HG03135 (cell line): ENCODE results near the gene KCNIP1.

ENCODE experiments used
- ATAC-seq: cut with Tn5 transposase; IDR thresholded peaks from one replicate; pipeline ENCODE4 v1.9.1; 2021; ENCODE audit warnings: mild to moderate bottlenecking, moderate library complexity; ENCODE audit not compliant: unreplicated experiment

KCNIP1 gene

GRCh38 chr5:170508036-170508435, 4.2 kb downstream of the KCNIP1 start:
- ATAC-seq = no peak

GRCh38 chr5:170508660-170509347, 5.0 kb downstream of the KCNIP1 start:
- no peak for ATAC-seq

- ATAC-seq = no peak
Observed at GRCh38 chr5:170509348-170509660, 5.5 kb downstream of the KCNIP1 start.

GRCh38 chr5:170510126-170510525, 6.3 kb downstream of the KCNIP1 start:
- no peak for ATAC-seq

GRCh38 chr5:170510559-170510958, 6.7 kb downstream of the KCNIP1 start:
- no peak for ATAC-seq

GRCh38 chr5:170511551-170512258, 7.9 kb downstream of the KCNIP1 start:
- no peak for ATAC-seq

- ATAC-seq = no peak
Observed at GRCh38 chr5:170513856-170514525, 10.2 kb downstream of the KCNIP1 start.

- ATAC-seq = no peak
Observed at GRCh38 chr5:170517411-170517810, 13.6 kb downstream of the KCNIP1 start.

- ATAC-seq = no peak
Observed at GRCh38 chr5:170518277-170518676, 14.5 kb downstream of the KCNIP1 start.

GRCh38 chr5:170519549-170519948, 15.7 kb downstream of the KCNIP1 start:
- ATAC-seq = no peak

- ATAC-seq = no peak
Observed at GRCh38 chr5:170520372-170520771, 16.6 kb downstream of the KCNIP1 start.

GRCh38 chr5:170522211-170523141, 18.7 kb downstream of the KCNIP1 start:
- ATAC-seq = no peak

GRCh38 chr5:170523142-170523551, 19.3 kb downstream of the KCNIP1 start:
- ATAC-seq = no peak

- no peak for ATAC-seq
Observed at GRCh38 chr5:170523830-170524229, 20.0 kb downstream of the KCNIP1 start.

GRCh38 chr5:170524576-170524975, 20.8 kb downstream of the KCNIP1 start:
- ATAC-seq = no peak

GRCh38 chr5:170525470-170526211, 21.8 kb downstream of the KCNIP1 start:
- ATAC-seq = no peak

GRCh38 chr5:170527991-170528390, 24.2 kb downstream of the KCNIP1 start:
- no peak for ATAC-seq

GRCh38 chr5:170528976-170529375, 25.2 kb downstream of the KCNIP1 start:
- ATAC-seq = no peak

- no peak for ATAC-seq
Observed at GRCh38 chr5:170532935-170533334, 29.1 kb downstream of the KCNIP1 start.

GRCh38 chr5:170533383-170533782, 29.6 kb downstream of the KCNIP1 start:
- ATAC-seq = no peak
